H7 (cell line): ENCODE results near the gene CLIC3. TPM values are rescaled to one million over a fixed set of nuclear protein-coding genes. Genes with fewer than 3 reads are reported as not detected.

Source experiments
- DNase-seq: peaks from one replicate; pipeline ENCODE4 v3.0.0; 2012
- H3K27me3 ChIP-seq: 2 replicates; pipeline ENCODE4 v1.6.0; 2011; ENCODE audit warnings: mild to moderate bottlenecking, low read length; ENCODE audit not compliant: control insufficient read depth, insufficient read depth
- H3K36me3 ChIP-seq: replicated peaks from 2 replicates; pipeline ENCODE4 v1.5.1; 2011; ENCODE audit warnings: low read length; ENCODE audit not compliant: control insufficient read depth, insufficient read depth
- H3K4me3 ChIP-seq: 2 replicates; pipeline ENCODE4 v1.5.1; 2011; ENCODE audit warnings: low read depth, mild to moderate bottlenecking, control low read depth, low read length, moderate library complexity; ENCODE audit not compliant: insufficient read depth
- total RNA-seq: library from RNA; depleted of rRNA; stranded (reverse); fragments of >200 nt; shearing (Covaris generic); gene quantifications from 2 replicates; pipeline ENCODE4 v1.2.3, GENCODE V29; 2014

CLIC3 gene
- total RNA-seq, 1 experiment from 2014 or later, result not detected

- Histone ChIP-seq H3K36me3 (no peaks in the 10 kb centered on the region), H3K4me3 (no peak overlapping the region), H3K27me3 (no peaks in the 10 kb centered on the region)
- DNase-seq, result no peak
Observed at GRCh38 chr9:136969150-136969549, 27.2 kb downstream of the CLIC3 start.

DNA sequence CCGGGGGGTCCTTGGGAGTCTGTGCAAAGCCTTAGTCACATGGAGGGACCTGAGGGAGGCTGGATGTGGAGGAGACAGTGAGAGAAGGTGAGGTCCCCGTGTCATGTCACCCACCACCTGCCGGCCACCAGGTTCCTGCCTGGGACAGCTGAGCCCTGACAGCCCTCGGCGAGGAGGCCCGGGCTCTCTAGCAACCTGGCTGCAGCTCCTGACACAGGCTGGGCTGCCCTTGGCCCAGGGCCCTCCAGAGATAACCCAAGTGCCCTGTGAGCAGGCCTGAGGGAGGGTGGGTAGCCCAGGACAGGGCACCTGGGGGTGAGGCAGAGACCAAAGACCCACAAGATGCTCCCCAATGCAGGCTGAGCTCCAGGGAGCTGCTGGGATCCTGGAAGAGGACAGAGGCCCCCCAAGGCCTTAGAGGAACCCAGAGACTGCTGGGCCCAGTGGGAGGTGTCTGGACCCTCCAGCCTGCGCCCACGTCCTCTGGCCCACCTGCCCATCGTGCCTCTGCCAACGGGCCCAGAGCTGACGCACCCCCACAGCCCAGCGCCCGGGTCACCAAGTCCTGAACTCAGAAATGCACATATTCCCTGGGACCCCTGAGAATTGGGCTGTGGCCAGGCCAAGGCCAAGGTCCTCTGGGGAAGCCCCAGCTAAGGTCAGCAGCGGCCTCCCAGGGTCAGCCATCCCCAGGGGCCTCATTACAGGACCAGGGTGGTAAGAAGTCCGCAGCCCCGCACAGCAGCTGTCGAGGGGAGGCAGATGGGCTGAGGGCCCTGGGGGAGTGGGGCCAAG is 27.8 kb downstream of the CLIC3 start:
- DNase-seq, result no peak
- H3K27me3 ChIP-seq, result no peaks in the 10 kb centered on the region
- no peak overlapping the region for H3K4me3 ChIP-seq
- no peaks in the 10 kb centered on the region for H3K36me3 ChIP-seq

GRCh38 chr9:136965771-136966484 is 30.4 kb downstream of the CLIC3 start:
- Histone ChIP-seq H3K4me3 (no peak overlapping the region), H3K27me3 (no peaks in the 10 kb centered on the region), H3K36me3 (no peaks in the 10 kb centered on the region)
- no peak for DNase-seq

- no peaks in the 10 kb centered on the region for H3K36me3 ChIP-seq
- no peaks in the 10 kb centered on the region for H3K27me3 ChIP-seq
- no peak for DNase-seq
- no peak overlapping the region for H3K4me3 ChIP-seq
Observed at GRCh38 chr9:136964833-136965422, 31.4 kb downstream of the CLIC3 start.

GRCh38 chr9:136964171-136964689 is 32.1 kb downstream of the CLIC3 start:
- no peak for DNase-seq
- H3K36me3 ChIP-seq, result no peaks in the 10 kb centered on the region
- no peak overlapping the region for H3K4me3 ChIP-seq
- no peaks in the 10 kb centered on the region for H3K27me3 ChIP-seq

DNA sequence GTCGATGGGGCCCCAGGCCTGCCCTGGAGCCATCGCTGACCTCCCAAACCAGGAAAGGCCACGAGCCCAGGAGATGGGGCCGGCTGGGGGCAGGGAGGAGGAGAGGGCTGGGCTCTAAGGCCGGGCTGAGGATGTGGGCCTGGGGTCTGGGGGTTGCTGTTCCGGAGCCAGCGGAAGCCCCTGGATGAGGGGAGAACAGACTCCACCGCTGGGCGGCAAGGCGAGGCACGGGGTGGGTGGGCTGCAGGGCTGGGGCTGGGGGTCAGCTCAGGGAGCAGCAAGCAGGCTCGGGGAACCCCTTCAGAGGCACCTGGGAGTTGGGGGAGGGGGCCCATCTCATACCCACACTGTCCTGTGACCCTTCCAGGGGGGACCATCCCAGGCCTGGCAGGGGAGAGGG is 32.6 kb downstream of the CLIC3 start:
- Histone ChIP-seq H3K36me3 (no peaks in the 10 kb centered on the region), H3K4me3 (no peak overlapping the region), H3K27me3 (no peaks in the 10 kb centered on the region)
- no peak for DNase-seq

- Histone ChIP-seq H3K4me3 (no peak overlapping the region), H3K27me3 (no peaks in the 10 kb centered on the region), H3K36me3 (no peaks in the 10 kb centered on the region)
- no peak for DNase-seq
Observed at GRCh38 chr9:136963341-136963740, 33.0 kb downstream of the CLIC3 start.

DNA sequence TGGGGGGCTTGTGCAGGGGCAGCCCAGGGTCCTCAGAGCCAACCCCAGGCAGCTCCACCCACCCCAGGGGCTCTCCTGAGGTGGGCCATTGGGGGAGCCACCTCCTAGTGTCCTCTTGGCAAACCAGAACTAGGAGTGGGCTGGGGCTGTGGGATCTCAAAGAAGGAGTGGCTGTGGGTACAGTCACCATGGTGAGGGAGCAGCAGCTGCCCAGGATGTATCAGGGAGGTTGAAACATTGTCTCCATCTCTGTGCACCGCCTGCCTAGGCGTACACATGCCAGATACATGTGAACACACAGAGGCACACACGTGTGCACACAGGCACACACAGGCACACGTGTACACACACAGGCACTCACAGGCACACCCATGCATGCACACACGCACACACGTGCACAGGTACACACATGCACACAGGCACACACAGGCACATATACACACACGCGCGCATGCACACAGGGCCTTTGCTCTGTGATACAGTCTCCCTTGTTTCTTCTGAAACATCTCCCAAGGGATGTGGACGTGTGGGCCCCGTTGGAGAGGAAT is 33.6 kb downstream of the CLIC3 start:
- DNase-seq, result no peak

GRCh38 chr9:136962163-136962562 is 34.2 kb downstream of the CLIC3 start:
- Histone ChIP-seq H3K4me3 (no peak overlapping the region), H3K27me3 (no peaks in the 10 kb centered on the region), H3K36me3 (no peaks in the 10 kb centered on the region)
- DNase-seq, result no peak

More for the DNA sequence above, 33.6 kb downstream of the CLIC3 start:
- Histone ChIP-seq H3K27me3 (no peaks in the 10 kb centered on the region), H3K36me3 (no peaks in the 10 kb centered on the region), H3K4me3 (no peak overlapping the region)

DNA sequence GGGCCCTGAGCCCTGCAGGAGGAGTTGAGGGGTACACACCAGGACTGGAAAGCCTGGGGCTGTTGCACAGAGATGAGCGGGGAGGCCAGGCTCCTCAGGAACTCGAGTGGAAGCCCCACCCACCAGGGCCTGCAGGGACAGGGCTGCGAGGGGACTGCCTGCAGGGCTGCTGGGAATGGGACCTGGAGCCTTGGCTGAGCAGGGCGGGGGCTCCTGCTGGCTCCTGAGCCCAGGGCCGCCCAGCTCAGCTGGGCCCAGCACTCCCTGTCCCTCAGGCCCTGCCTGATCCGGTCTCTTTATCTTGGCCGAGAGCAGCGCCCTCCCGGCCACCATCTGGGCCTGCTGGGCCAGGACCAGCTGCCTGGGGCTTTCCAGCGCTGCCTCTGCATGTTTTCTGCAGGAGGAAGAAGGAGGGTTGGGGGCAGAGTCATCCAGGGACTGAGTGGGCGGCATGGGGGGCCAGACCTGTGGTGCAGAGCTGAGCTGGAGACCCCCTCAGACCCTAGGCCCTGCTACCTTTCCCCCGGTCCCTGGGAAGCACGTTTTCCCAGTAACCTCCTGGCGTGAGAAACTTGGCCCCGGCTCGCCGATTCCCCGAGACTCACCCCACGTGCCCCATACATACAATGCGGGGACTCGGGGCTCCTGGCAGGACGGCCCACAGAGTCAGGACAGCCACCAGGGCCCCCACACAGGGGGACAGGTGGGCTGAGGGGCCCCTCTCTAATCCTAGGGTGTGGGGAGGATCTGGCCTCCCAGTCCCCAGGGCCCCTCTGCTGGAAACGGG is 34.9 kb downstream of the CLIC3 start:
- H3K27me3 ChIP-seq, result no peaks in the 10 kb centered on the region
- H3K4me3 ChIP-seq, result no peak overlapping the region
- H3K36me3 ChIP-seq, result no peaks in the 10 kb centered on the region
- DNase-seq, result no peak

- H3K4me3 ChIP-seq, result no peak overlapping the region
- no peaks in the 10 kb centered on the region for H3K27me3 ChIP-seq
- no peaks in the 10 kb centered on the region for H3K36me3 ChIP-seq
- DNase-seq, result no peak
Observed at GRCh38 chr9:136960938-136961275, 35.5 kb downstream of the CLIC3 start.

GRCh38 chr9:136960212-136960937 is 36.0 kb downstream of the CLIC3 start:
- H3K4me3 ChIP-seq, result no peak overlapping the region
- H3K27me3 ChIP-seq, result no peaks in the 10 kb centered on the region
- no peaks in the 10 kb centered on the region for H3K36me3 ChIP-seq
- no peak for DNase-seq

GRCh38 chr9:136958898-136959850 is 37.2 kb downstream of the CLIC3 start:
- no peak overlapping the region for H3K4me3 ChIP-seq
- no peaks in the 10 kb centered on the region for H3K36me3 ChIP-seq
- no peaks in the 10 kb centered on the region for H3K27me3 ChIP-seq
- no peak for DNase-seq
